OCI-LY1 (cell line): Measurements from ENCODE around the gene POGLUT2.

Experiments used
- EZH2 ChIP-seq: fragments of 200-600 bp; sonication (generic), shearing (Covaris generic); IDR thresholded peaks from 2 replicates; pipeline ENCODE4 v1.8.0; 2017; ENCODE audit warnings: borderline replicate concordance, mixed run types, mild to moderate bottlenecking, antibody characterized with exemption, low read length, moderate library complexity, mixed read lengths
- TF ChIP-seq, protein P1 (sequence below): fragments of 200-600 bp; sonication (generic), shearing (Covaris generic); IDR thresholded peaks from 2 replicates; pipeline ENCODE4 v1.5.1; 2017; ENCODE audit warnings: mild to moderate bottlenecking, antibody characterized with exemption, low read length, moderate library complexity, mixed read lengths

DNA sequence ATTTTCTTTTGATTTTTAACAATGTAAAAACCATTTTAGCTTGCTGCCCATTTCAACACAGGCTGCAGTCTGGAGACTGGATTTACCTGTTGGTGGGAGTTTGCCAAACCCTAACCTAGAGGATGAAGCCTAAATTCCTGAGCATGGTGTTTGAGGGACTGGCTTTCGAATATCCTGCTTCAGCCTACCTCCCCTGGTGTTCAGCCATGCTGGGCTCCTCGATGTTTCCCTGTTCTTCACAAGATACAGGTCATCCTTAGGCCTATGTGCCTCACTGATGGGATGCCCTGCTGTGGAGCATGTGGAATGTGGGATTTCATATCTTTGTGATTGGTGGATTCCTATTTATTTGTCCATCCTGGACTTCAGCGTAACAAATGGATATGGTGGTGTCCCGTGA, 26.6 kb upstream of the POGLUT2 start:
- TF ChIP-seq, protein P1, sequence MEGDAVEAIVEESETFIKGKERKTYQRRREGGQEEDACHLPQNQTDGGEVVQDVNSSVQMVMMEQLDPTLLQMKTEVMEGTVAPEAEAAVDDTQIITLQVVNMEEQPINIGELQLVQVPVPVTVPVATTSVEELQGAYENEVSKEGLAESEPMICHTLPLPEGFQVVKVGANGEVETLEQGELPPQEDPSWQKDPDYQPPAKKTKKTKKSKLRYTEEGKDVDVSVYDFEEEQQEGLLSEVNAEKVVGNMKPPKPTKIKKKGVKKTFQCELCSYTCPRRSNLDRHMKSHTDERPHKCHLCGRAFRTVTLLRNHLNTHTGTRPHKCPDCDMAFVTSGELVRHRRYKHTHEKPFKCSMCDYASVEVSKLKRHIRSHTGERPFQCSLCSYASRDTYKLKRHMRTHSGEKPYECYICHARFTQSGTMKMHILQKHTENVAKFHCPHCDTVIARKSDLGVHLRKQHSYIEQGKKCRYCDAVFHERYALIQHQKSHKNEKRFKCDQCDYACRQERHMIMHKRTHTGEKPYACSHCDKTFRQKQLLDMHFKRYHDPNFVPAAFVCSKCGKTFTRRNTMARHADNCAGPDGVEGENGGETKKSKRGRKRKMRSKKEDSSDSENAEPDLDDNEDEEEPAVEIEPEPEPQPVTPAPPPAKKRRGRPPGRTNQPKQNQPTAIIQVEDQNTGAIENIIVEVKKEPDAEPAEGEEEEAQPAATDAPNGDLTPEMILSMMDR, result no peak
- TF ChIP-seq EZH2, result no peak
